Stimulated activated CD4-positive, alpha-beta T cell treated with anti-CD3 and anti-CD28 coated beads, Interleukin-4, amount 100 ng/mL, for 4 hours (primary cell): ENCODE results near the gene MTA3.
"Not testable (repeated sequence)": the region's sequence is repeated elsewhere in the genome, so short reads cannot be mapped to it uniquely, and the experiment has no call there.

Experiments used
- DNase-seq, 2 experiments: peaks; one replicate each; pipeline ENCODE4 v3.0.0-alpha.2; 2020

Gene MTA3

DNA sequence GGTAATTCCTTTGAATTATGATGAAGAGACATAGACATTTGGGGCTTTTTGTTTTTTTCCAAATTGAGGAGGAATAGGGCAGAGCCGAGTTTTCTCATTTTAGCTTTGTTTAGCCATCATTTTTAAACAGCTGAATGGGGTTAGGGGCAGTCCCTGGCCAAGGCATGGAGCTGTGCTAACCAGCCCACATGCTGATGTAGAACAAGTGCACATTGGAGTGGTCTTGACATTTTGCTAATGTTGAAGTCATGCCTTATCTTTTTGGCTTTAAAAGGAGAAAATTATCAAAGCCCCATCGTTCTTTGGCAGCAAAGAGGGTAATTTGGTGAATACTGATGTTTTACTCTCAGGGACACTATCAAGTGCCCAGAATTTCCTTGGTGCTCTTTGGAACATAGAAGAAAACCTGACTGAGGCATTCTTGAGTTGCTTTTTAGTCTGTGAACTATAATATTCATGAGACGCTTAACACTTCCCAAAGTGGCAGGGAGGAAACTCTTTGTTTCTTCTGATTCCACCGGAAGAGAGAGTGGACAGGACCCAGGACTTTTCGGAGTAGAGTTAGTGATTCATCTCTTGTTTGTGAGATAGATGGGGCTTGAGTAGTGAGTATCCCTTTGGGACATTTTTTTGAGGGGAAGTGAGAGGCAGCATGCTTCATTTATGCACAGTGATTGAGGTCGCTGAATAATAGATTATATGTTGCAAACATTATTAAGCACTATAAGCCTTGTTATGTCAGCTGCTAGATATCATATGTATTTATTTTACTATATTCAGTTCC is 45.0 kb downstream of the MTA3 start:
- no peak for DNase-seq

DNA sequence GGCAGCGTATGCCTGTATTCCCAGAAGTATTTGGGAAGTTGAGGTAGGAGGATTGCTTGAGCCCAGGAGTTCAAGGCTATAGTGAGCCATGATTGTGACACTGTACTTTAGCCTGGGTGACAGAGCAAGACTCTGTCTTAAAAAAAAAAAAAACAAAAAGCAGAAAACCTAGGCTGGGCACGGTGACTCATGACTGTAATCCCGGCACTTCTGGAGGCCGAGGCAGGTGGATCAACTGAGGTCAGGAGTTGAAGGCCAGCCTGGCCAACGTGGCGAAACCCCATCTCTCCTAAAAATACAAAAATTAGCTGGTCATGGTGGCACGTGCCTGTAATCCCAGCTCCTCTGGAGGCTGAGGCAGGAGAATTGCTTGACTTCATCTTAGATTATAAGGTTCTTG is 46.4 kb downstream of the MTA3 start:
- no peak for DNase-seq

DNA sequence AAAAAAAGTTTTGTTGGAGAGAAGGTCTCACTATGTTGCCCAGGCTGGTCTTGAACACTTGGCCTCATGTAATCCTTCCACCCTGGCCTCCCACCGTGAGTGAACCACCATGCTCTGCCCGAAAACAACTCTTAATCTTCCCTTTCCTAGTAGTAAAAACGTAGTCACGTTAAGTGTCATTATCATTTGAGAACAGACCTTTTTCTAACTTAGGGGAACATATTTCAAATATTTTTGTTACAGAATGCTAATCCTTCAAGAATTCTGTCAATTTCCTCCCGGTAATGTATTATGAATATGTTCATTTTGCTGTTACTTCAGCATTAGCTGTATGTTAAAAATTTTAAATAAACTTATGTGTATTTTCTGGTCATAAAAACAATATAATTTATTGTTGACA is 49.7 kb downstream of the MTA3 start:
- no peak for DNase-seq

DNA sequence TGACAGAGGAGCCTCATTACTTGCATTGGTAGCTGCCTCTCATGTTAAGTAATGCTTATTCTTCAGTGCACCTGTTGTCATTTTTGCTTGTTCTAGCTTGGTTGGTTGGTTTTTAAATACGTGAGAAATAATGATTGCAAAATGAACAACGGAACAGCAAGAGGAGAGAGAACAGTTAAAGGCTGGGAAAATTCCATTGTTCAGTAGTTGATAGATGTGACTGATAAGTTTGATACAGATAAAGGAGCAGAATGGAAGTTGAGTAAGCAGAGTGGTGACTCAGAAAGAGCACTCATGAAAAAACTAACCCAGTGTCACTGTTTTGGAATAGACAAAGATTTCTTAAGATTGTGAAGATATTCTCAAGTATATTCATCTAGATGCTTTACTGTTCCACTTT is 50.5 kb downstream of the MTA3 start:
- DNase-seq: no peak

DNA sequence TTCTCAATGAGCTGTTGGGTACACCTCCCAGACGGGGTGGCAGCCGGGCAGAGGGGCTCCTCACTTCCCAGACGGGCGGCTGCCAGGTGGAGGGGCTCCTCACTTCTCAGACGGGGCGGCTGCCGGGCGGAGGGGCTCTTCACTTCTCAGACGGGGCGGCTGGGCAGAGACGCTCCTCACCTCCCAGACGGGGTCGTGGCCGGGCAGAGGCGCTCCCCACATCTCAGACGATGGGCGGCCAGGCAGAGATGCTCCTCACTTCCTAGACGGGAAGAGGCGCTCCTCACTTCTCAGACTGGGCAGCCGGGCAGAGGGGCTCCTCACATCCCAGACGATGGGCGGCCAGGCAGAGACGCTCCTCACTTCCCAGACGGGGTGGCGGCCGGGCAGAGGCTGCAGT is 53.2 kb downstream of the MTA3 start:
- not testable (repeated sequence) for DNase-seq

DNA sequence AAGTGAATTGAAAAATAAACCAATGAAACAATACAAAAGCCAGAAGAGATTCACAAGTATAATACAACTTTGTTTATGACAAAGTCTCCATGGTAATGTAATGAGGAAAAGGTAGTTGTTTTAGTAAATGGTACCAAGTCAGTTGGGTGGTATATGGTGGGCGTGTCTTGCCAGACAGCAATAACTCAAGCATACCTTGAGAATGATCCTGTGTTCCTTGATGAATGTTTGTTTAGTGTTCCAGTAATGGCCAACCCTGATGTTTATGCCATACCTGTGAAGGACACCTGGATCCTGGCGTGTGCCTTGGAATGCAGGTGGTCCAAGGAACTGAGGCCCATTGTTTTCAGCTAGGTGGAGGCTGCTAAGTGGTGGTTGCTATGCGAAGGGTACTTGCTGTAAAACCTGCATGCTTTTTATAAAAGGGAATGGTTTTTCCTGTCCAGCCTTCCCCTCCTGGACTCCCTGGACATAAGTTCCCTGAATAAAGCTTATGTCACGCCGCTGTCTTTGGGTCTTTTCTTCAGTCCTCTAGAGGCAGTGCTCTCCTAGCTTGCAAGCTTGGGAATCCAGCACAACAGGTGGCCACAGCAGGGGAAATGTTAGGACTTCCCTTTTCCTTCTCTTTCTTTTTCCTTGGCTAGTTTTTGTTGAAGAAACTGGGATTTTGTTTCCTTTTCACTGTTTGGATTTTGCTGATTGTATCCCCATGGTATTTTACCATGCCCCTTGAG is 54.7 kb downstream of the MTA3 start:
- no peak for DNase-seq

DNA sequence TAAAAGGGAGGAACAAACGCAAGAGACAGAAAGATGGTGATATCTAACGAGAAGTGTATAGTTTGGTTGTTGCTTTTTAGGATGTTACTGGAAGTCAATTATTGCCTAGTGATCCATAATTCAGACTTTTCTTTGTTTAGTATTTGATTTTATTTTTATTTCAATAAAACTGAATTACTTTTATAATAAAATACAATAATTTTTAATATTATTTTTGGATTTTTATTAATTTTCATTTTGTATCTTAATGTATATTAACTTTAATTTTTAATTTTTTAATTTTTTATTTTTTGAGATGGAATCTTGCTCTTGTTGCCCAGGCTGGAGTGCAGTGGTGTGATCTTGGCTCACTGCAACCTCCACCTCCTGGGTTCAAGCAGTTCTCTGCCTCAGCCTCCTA is 55.6 kb downstream of the MTA3 start:
- DNase-seq: no peak

DNA sequence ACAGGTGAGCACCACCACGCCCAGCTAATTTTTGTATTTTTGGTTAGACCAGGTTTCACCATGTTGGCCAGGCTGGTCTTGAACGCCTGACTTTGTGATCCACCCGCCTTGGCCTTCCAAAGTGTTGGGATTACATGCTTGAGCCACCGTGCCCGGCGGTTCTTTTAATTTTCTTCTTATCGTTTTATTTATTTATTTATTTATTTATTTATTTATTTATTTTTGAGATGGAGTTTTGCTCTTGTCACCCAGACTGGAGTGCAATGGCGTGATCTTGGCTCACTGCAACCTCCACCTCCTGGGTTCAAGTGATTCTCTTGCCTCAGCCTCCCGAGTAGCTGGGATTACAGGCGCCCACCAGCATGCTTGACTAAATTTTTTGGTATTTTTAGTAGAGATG is 59.6 kb downstream of the MTA3 start:
- not testable (repeated sequence) for DNase-seq

DNA sequence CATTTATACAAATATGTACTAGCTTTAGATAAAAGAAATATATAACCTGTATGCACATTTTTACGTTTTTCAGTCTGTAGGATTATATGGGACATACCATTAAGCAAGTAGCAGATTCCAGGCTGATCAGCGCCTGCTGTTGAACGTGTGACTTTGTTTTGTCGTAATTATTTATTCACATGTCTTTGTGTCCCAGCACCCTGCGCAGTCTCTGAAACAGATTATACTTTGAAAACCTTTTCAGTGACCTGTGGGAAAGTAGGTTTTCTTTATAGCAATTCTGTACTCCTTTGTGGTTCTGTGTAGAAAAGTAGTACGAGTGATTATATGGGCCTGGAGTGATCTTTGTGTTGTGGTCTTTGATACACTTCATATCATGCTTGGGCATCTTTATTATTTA is 68.5 kb downstream of the MTA3 start:
- DNase-seq: no peak

DNA sequence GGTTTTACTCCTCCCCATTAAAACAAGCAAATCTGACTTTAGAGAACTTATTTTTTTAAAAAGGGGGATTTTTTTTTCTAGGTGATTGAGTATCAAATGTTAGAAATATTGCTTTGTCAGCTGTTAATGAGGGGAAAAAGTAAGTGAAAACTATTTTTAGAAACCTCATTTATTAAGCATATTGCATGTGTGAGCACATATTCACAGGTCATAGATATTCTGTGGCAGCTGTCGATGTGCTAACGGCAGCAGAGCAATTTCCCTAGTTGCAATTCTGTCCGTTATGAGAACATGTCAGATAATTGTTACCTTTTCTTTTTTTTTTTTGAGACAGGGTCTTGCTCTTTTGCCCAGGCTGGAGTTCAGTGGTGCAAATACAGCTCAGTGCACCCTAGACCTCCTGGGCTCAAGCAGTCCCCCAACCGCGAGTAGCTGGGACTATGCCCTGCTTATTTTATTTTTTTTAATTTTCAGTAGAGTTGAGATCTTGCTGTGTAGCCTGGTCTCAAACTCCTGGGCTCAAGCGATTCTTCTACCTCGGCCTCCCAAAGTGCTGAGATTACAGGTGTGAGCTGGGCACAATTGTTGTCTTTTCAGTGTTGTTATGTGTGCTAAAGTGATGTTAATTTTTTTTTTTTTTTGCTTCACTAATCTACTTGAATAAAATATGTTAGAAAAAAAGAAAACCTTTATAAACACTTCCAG is 69.8 kb downstream of the MTA3 start:
- no peak for DNase-seq

DNA sequence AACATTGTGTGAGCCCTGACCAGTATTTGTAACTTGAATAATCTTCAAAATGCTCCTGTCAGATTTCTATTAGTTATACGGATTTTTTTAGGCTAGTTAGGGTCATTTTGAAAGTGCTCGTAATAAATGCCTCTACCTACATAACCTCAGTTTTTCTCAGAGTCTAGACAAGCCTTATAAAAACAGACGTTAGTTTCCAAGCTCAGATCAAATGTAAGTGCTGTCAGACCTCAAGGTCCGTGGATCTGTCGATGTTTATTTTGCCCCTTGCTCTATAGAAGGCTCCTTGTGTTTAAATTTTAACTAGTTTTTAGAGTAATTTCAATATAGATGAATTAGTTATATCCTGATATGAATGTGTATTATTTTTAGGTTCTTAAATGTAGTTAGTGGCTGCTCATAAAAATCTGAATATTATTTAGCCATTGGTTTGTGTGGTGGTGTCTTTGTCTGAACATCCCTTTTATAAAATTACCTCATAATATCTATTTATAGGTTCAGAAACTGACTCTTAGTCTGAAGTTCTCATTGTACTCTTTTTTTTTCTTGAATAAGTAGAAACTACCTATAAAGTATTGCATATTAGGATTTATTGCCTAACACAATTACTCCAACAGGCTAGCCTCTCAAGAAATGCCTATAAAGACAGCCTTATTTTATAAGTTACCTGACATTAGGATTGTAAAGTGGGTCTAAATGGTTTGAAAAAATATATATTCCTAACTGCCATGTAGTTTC is 71.1 kb downstream of the MTA3 start:
- DNase-seq: no peak

DNA sequence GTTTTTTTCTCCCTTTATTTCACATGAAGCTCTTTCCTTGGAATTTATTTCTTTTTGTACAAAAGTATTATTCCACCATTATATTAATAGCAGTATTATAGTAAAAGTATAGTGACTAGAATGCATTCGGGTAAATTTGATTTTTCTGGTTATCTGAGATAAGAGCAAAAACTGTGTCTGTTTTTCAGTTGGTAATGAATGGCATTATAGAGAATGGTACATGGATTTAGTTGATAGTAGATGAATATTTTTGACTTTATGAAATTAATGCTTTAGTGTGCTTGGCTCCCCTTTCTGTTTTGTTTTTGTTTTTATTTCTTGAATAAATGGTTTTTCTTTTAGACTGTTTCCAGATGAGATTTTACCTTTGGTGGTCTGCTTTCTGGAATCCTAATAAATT is 71.8 kb downstream of the MTA3 start:
- no peak for DNase-seq

DNA sequence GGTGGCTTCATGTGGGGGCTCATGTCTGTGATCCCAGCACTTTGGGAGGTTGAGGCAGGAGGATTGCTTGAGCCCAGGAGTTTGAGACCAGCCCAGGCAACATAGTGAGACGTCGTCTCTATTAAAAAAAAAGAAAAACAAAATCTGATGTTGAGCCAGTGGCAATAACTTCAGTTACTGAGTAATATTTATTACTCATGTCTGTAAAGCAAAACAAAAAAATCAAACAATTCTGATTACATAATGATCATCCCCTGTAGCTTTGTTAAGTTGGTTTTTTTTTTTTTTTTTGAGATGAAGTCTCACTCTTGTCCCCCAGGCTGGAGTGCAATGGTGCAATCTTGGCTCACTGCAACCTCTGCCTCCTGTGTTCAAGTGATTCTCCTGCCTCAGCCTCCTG is 73.9 kb downstream of the MTA3 start:
- DNase-seq: not testable (repeated sequence)

DNA sequence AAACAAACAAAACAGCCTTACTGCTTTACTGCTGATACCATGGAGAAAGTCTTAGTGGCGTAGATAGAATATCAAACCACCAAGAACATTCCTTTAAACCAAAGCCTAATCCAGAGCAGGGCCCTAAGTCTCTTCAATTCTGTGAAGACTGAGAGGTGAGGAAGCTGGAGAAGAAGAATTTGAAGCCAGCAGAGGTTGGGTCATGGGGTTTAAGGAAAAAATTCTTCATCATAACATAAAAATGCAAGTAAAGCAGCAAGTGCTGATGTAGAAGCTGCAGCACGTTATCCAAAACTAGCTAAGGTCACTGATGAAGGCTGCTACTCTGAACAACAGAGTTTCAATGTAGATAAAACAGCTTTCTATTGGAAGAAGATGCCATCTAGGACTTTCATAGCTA is 77.1 kb downstream of the MTA3 start:
- no peak for DNase-seq

DNA sequence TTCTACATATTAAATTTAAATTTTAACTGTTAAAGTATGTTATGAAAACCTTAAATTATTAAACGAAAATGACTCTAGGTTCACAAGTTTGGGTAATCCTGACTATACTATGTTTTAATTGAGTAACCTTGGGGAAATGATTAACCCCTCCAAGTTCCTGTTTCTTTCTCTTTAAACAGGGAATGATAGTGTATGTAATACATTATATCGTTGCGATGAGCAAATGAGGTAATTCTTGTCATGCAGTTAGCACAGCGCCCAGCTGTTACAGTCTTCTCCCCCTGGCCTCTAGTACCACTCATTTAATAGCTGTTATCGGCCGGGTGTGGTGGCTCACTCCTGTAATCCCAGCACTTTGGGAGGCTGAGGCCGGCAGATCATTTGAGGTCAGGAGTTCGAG is 80.4 kb downstream of the MTA3 start:
- DNase-seq: no peak

DNA sequence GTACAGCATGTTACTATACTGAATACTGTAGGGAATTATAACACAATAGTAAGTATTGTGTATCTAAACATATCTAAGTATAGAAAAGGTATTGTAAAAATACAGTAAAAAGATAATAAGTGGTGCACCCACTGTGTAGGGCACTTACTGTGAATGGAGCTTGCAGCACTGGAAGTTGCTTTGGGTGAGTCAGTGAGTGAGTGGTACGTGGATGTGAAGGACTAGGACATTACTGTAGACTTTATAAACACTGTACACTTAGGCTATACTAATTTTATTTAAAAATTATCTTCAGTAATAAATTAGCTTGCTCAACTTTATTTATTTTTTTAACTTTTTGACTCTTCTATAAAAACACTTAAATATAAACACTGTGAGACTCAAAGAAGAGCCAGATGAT is 82.6 kb downstream of the MTA3 start:
- DNase-seq: no peak

DNA sequence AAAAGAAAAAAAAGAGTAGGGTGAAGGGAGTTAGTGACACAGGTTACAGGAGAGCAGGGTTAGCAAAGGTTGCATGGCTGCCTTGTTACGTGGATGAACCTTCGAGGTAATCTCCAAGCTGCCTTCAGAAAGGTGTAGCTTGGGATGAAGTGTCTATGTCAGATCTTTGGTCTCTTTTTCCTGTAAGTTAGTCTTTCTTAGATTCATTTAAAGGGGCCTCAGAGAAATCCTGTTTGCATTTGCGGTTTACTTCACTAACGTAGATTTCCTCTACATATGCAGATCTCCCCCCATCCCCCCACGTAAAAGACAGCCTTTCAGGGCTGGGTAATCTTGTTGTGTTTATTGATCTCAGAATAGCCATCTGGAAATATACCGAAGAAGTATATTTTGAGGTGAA is 83.7 kb downstream of the MTA3 start:
- DNase-seq: peak in 1 of 2 experiments; percentile 8

DNA sequence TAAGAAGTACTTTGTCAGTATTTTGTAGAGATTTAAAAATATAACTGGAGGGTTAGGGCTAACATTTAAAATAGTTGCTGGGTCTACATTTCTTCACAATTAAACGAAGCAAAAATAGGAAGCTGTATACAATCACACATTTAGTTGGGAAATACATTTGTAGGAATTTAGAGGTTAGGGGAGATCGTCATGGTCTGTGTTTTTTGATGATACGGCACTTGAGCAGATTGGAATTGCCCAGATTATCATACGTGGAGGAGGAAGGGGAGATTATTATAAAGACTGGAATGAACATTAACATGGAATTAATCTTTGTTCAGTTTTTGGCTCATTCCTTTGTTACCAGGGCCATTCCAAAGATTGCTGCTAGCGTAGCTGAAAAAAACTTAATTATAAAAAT is 84.6 kb downstream of the MTA3 start:
- DNase-seq: no peak

DNA sequence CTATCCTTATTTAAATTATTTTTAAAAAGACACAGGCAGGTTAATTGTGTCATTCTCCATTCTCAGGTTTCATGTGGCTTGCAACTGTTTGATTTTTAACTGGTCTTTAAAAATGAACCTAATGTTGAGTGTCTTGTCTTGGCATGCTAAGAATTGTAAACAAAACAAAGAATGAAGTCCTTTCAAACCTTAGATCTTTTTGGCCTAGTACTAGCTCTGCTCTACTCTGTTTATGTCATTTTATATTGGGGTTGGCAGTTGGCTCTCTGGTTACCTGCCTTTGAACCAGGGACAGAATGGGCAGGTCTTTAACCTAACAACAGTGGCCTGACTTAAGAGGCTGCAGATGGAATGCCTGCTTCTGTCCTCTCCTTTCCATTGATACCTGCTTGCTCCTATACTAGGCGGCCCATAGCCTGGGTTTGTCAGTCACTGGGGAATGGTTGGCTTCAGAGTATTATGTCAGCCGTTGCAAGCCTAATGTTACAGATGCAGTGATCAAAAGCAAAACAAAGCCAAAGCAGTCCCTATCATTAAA is 85.5 kb downstream of the MTA3 start:
- no peak for DNase-seq

DNA sequence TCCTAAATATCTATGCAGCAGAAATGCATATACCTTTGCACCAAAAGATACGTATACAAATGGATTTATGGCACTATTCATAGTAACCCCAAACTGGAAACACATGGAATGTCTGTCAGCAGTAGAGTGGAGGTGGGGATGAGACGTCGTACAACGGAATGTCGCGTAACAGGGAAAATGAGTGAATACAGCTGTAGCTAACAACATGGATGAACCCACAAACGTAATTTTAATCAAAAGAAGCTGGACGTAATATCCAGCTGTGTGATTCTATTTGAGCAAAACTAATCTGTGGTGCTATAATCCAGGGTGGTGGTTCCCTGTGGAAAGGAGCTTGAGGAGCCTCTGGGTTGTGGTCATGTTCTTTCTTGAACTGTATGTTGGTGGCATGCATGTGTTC is 89.9 kb downstream of the MTA3 start:
- no peak for DNase-seq

DNA sequence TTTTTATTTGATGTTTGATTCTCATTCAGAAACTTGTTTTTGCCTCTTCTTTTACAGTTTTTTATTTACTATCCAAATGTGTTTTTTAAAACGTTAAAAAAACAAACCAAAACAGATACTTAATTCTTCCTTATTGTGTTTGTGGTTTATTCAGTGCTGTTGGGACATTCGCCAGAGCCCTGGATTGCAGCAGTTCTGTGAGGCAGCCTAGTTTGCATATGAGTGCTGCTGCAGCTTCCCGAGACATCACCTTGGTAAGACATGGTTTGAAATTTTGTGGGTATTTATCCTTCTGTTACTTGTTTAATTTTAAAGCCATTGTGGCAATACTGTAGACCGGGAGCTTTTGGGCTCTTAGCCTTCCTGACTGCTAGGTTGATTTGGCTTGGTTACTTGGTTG is 91.2 kb downstream of the MTA3 start:
- no peak for DNase-seq

DNA sequence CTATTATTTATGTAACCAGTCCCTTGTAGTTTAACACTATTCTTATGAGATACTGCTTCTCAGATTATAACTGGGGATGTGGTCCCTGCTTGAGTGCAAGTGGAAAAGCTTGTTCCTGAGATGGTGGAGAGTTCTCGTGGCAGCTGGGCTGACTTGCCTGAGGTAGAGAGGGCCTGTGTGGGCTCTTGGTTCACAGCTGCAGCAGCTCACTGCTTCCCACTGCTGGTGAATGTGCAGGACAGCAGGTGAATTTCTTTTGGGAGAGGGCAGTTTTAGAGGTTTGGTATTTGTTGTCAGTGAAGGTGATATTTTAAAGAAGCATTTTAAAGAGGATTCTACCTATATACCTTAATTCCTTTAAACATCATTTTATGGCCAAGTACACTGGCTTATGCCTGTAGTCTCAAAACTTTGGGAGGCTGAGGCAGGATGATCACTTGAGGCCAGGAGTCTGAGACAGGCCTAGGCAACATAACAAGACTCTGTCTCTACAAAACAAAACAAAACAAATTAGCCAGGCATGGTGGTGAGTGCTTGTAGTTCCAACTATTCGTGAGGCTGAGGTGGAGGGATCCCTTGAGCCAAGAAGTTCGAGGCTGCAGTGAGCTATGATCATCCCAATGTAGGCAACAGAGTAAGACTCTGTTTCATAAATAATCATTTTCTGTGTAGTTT is 94.8 kb downstream of the MTA3 start:
- DNase-seq: peak; percentile 40 to 64
